SU-DHL-6 (cell line): ENCODE results near the gene SDK2.

Experiments
- H2AFZ ChIP-seq: fragments of 200-600 bp; sonication (generic); 2 replicates; pipeline ENCODE4 v1.6.1; 2014; ENCODE audit warnings: low read depth, mild to moderate bottlenecking, moderate library complexity, mixed read lengths, antibody characterized with exemption, low read length; ENCODE audit not compliant: severe bottlenecking
- H3F3A ChIP-seq: fragments of 200-600 bp; shearing (Covaris generic); 2 replicates; pipeline ENCODE4 v1.6.0; 2016; ENCODE audit warnings: antibody characterized with exemption, mild to moderate bottlenecking; ENCODE audit not compliant: insufficient read depth
- H3K27ac ChIP-seq: fragments of 200-600 bp; sonication (generic); 2 replicates; pipeline ENCODE4 v1.5.1; 2016; ENCODE audit warnings: low read depth, mild to moderate bottlenecking, low read length, moderate library complexity, mixed read lengths
- H3K27me3 ChIP-seq: fragments of 200-600 bp; sonication (generic), shearing (Covaris generic); 2 replicates; pipeline ENCODE4 v1.6.0; 2014; ENCODE audit warnings: mild to moderate bottlenecking, low read length
- H3K36me3 ChIP-seq: fragments of 200-600 bp; sonication (generic); 2 replicates; pipeline ENCODE4 v1.6.1; 2014; ENCODE audit warnings: mild to moderate bottlenecking, low read length, mixed read lengths
- H3K4me2 ChIP-seq: fragments of 300-600, 200-600 bp; shearing (Covaris generic), sonication (generic); 2 replicates; pipeline ENCODE4 v1.6.0; 2014; ENCODE audit warnings: low read length, low read depth, mild to moderate bottlenecking; ENCODE audit not compliant: poor library complexity, severe bottlenecking
- H3K4me3 ChIP-seq: fragments of 200-600 bp; sonication (generic); 2 replicates; pipeline ENCODE4 v1.5.1; 2014; ENCODE audit warnings: antibody characterized with exemption, low read length, mild to moderate bottlenecking, mixed read lengths; ENCODE audit not compliant: insufficient read depth, poor library complexity, severe bottlenecking
- H3K79me2 ChIP-seq: fragments of 200-600 bp; sonication (generic); 2 replicates; pipeline ENCODE4 v1.6.1; 2014; ENCODE audit warnings: mild to moderate bottlenecking, low read length, moderate library complexity; ENCODE audit not compliant: insufficient read depth
- H3K9ac ChIP-seq: fragments of 200-600 bp; sonication (generic); 2 replicates; pipeline ENCODE4 v1.7.0; 2014; ENCODE audit warnings: mild to moderate bottlenecking, low read length
- H3K9me2 ChIP-seq: fragments of 200-600 bp; sonication (generic); replicated peaks from 2 replicates; pipeline ENCODE4 v1.6.1; 2014; ENCODE audit warnings: low read length; ENCODE audit not compliant: insufficient read depth
- H3K9me3 ChIP-seq: fragments of 200-600 bp; sonication (generic); 2 replicates; pipeline ENCODE4 v1.6.1; 2014; ENCODE audit warnings: low read length, mixed read lengths; ENCODE audit not compliant: insufficient read depth
- H4K20me1 ChIP-seq: fragments of 200-600 bp; sonication (generic); 2 replicates; pipeline ENCODE4 v1.6.1; 2014; ENCODE audit warnings: low read depth, mild to moderate bottlenecking, antibody characterized with exemption, low read length, moderate library complexity, mixed read lengths
- EZH2phosphoT487 ChIP-seq: fragments of 200-600 bp; sonication (generic), shearing (Covaris generic); conservative IDR thresholded peaks from 2 replicates; pipeline ENCODE4 v1.6.1; 2018; ENCODE audit warnings: mild to moderate bottlenecking, antibody characterized with exemption, low read length, moderate library complexity, mixed read lengths
- TF ChIP-seq, protein P1 (sequence below): fragments of 200-600 bp; sonication (generic); IDR thresholded peaks from one replicate; pipeline ENCODE4 v1.5.1; 2017; ENCODE audit warnings: antibody characterized with exemption, mild to moderate bottlenecking, low read length, moderate library complexity; ENCODE audit not compliant: insufficient read depth, poor library complexity, severe bottlenecking

Gene SDK2

GRCh38 chr17:73482894-73483293 is 161.4 kb downstream of the SDK2 start:
- no peak overlapping the region for H2AFZ ChIP-seq
- no peak overlapping the region for H3K27ac ChIP-seq
- H3K9me3 ChIP-seq: no peaks in the 10 kb centered on the region
- TF ChIP-seq, protein P1, sequence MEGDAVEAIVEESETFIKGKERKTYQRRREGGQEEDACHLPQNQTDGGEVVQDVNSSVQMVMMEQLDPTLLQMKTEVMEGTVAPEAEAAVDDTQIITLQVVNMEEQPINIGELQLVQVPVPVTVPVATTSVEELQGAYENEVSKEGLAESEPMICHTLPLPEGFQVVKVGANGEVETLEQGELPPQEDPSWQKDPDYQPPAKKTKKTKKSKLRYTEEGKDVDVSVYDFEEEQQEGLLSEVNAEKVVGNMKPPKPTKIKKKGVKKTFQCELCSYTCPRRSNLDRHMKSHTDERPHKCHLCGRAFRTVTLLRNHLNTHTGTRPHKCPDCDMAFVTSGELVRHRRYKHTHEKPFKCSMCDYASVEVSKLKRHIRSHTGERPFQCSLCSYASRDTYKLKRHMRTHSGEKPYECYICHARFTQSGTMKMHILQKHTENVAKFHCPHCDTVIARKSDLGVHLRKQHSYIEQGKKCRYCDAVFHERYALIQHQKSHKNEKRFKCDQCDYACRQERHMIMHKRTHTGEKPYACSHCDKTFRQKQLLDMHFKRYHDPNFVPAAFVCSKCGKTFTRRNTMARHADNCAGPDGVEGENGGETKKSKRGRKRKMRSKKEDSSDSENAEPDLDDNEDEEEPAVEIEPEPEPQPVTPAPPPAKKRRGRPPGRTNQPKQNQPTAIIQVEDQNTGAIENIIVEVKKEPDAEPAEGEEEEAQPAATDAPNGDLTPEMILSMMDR: no peak
- TF ChIP-seq EZH2phosphoT487: no peak
- H3K27me3 ChIP-seq: no peaks in the 10 kb centered on the region
- no peaks in the 10 kb centered on the region for H3K36me3 ChIP-seq
- no peak overlapping the region for H3K4me2 ChIP-seq
- no peaks in the 10 kb centered on the region for H3K79me2 ChIP-seq
- H3K9me2 ChIP-seq: no peaks in the 10 kb centered on the region
- no peaks in the 10 kb centered on the region for H3F3A ChIP-seq
- H4K20me1 ChIP-seq: no peaks in the 10 kb centered on the region
- H3K4me3 ChIP-seq: no peak overlapping the region
- no peak overlapping the region for H3K9ac ChIP-seq

- H3K79me2 ChIP-seq: no peaks in the 10 kb centered on the region
- no peak for TF ChIP-seq EZH2phosphoT487
- TF ChIP-seq, protein P1: no peak
These were observed 162.0 kb downstream of the SDK2 start for GRCh38 chr17:73482251-73482716.

DNA sequence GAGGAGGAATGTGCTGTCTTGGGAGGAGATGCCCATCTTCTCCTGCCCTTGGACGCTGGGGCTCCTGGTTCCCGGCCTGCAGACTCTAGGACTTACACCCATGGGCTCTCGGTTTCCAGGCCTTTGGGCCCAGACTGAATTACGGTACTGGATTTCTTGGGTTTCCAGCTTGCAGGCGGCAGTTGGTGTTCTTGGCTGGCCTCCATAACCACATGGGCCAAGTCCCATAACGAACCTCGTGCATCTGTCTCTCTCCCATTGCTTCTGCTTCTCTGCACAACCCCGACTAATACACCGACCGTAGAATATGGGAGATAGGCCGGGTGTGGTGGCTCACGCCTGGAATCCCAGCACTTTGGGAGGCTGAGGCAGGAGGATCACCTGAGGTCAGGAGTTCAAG is 162.6 kb downstream of the SDK2 start:
- Histone ChIP-seq H3K27me3 (no peaks in the 10 kb centered on the region), H3K79me2 (no peaks in the 10 kb centered on the region), H3K27ac (no peak overlapping the region)

More at GRCh38 chr17:73482251-73482716, 162.0 kb downstream of the SDK2 start:
- Histone ChIP-seq H3K4me3 (no peak overlapping the region), H3K27me3 (no peaks in the 10 kb centered on the region), H3K9me3 (no peaks in the 10 kb centered on the region), H4K20me1 (no peaks in the 10 kb centered on the region), H3K9me2 (no peaks in the 10 kb centered on the region), H3K36me3 (no peaks in the 10 kb centered on the region), H3F3A (no peaks in the 10 kb centered on the region), H2AFZ (no peak overlapping the region), H3K27ac (no peak overlapping the region), H3K9ac (no peak overlapping the region), H3K4me2 (no peak overlapping the region)

More for the DNA sequence above, 162.6 kb downstream of the SDK2 start:
- Histone ChIP-seq H2AFZ (no peak overlapping the region), H3K36me3 (no peaks in the 10 kb centered on the region), H3K4me3 (no peak overlapping the region), H3K9me2 (no peaks in the 10 kb centered on the region), H4K20me1 (no peaks in the 10 kb centered on the region), H3K9ac (no peak overlapping the region), H3F3A (no peaks in the 10 kb centered on the region), H3K4me2 (no peak overlapping the region), H3K9me3 (no peaks in the 10 kb centered on the region)
- TF ChIP-seq, protein P1: no peak
- TF ChIP-seq EZH2phosphoT487: no peak
